SU-DHL-6 (cell line): ENCODE measurements around the gene OBSCN.

Experiments
- H2AFZ ChIP-seq: fragments of 200-600 bp; sonication (generic); 2 replicates; pipeline ENCODE4 v1.6.1; 2014; ENCODE audit warnings: low read depth, mild to moderate bottlenecking, moderate library complexity, mixed read lengths, antibody characterized with exemption, low read length; ENCODE audit not compliant: severe bottlenecking
- H3F3A ChIP-seq: fragments of 200-600 bp; shearing (Covaris generic); 2 replicates; pipeline ENCODE4 v1.6.0; 2016; ENCODE audit warnings: antibody characterized with exemption, mild to moderate bottlenecking; ENCODE audit not compliant: insufficient read depth
- H3K27ac ChIP-seq: fragments of 200-600 bp; sonication (generic); 2 replicates; pipeline ENCODE4 v1.5.1; 2016; ENCODE audit warnings: low read depth, mild to moderate bottlenecking, low read length, moderate library complexity, mixed read lengths
- H3K27me3 ChIP-seq: fragments of 200-600 bp; sonication (generic), shearing (Covaris generic); 2 replicates; pipeline ENCODE4 v1.6.0; 2014; ENCODE audit warnings: mild to moderate bottlenecking, low read length
- H3K36me3 ChIP-seq: fragments of 200-600 bp; sonication (generic); 2 replicates; pipeline ENCODE4 v1.6.1; 2014; ENCODE audit warnings: mild to moderate bottlenecking, low read length, mixed read lengths
- H3K4me2 ChIP-seq: fragments of 300-600, 200-600 bp; shearing (Covaris generic), sonication (generic); 2 replicates; pipeline ENCODE4 v1.6.0; 2014; ENCODE audit warnings: low read length, low read depth, mild to moderate bottlenecking; ENCODE audit not compliant: poor library complexity, severe bottlenecking
- H3K4me3 ChIP-seq: fragments of 200-600 bp; sonication (generic); 2 replicates; pipeline ENCODE4 v1.5.1; 2014; ENCODE audit warnings: antibody characterized with exemption, low read length, mild to moderate bottlenecking, mixed read lengths; ENCODE audit not compliant: insufficient read depth, poor library complexity, severe bottlenecking
- H3K79me2 ChIP-seq: fragments of 200-600 bp; sonication (generic); 2 replicates; pipeline ENCODE4 v1.6.1; 2014; ENCODE audit warnings: mild to moderate bottlenecking, low read length, moderate library complexity; ENCODE audit not compliant: insufficient read depth
- H3K9ac ChIP-seq: fragments of 200-600 bp; sonication (generic); 2 replicates; pipeline ENCODE4 v1.7.0; 2014; ENCODE audit warnings: mild to moderate bottlenecking, low read length
- H3K9me2 ChIP-seq: fragments of 200-600 bp; sonication (generic); replicated peaks from 2 replicates; pipeline ENCODE4 v1.6.1; 2014; ENCODE audit warnings: low read length; ENCODE audit not compliant: insufficient read depth
- H3K9me3 ChIP-seq: fragments of 200-600 bp; sonication (generic); 2 replicates; pipeline ENCODE4 v1.6.1; 2014; ENCODE audit warnings: low read length, mixed read lengths; ENCODE audit not compliant: insufficient read depth
- H4K20me1 ChIP-seq: fragments of 200-600 bp; sonication (generic); 2 replicates; pipeline ENCODE4 v1.6.1; 2014; ENCODE audit warnings: low read depth, mild to moderate bottlenecking, antibody characterized with exemption, low read length, moderate library complexity, mixed read lengths
- EZH2phosphoT487 ChIP-seq: fragments of 200-600 bp; sonication (generic), shearing (Covaris generic); conservative IDR thresholded peaks from 2 replicates; pipeline ENCODE4 v1.6.1; 2018; ENCODE audit warnings: mild to moderate bottlenecking, antibody characterized with exemption, low read length, moderate library complexity, mixed read lengths
- TF ChIP-seq, protein P1 (sequence below): fragments of 200-600 bp; sonication (generic); IDR thresholded peaks from one replicate; pipeline ENCODE4 v1.5.1; 2017; ENCODE audit warnings: antibody characterized with exemption, mild to moderate bottlenecking, low read length, moderate library complexity; ENCODE audit not compliant: insufficient read depth, poor library complexity, severe bottlenecking

OBSCN gene

DNA sequence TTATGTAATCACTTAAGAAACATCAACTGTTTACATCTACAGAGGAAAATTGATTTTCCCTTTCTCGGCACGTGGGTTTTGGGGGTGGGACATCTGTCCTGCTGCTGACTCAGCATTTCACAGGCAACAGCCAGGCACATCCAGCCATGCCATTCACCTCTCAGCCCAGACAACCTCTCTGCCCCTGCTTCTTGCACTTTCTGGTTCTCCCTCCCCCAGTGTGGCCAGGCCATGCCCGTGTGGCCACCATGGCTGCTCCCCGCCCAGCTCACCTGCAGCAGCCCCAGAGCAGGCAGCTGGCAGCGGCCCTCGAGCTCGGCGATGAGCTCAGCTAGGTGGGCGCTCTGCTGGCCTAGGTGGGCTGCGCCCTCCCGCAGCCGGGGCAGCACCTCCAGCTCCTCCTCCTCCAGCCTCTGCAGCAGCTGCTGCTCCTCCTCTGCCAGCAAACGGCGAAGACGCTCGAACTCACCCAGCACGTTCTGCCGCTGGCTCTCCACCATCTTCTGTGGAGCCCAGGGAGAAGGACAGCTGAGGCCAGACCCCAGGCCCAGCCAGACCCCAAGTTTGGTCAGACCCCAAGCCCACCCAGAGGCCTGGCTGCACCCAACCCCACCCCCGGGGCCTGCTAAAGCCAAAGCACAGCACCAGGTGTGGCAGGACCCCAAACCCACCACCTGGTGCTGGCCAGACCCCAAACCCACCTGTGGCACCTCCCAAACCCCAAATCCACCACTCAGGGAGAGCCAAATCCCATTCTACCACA, 193.0 kb downstream of the OBSCN start:
- no peak overlapping the region for H3K4me2 ChIP-seq
- no peaks in the 10 kb centered on the region for H3K36me3 ChIP-seq
- no peak overlapping the region for H3K4me3 ChIP-seq
- no peaks in the 10 kb centered on the region for H3K9me3 ChIP-seq
- no peaks in the 10 kb centered on the region for H3F3A ChIP-seq
- H3K27ac ChIP-seq, result no peak overlapping the region
- no peak overlapping the region for H3K9ac ChIP-seq
- peaks cover 12% of the 10 kb centered on the region; the same call in 1 of the 2 replicates for H4K20me1 ChIP-seq
- TF ChIP-seq EZH2phosphoT487, result no peak
- TF ChIP-seq, protein P1, sequence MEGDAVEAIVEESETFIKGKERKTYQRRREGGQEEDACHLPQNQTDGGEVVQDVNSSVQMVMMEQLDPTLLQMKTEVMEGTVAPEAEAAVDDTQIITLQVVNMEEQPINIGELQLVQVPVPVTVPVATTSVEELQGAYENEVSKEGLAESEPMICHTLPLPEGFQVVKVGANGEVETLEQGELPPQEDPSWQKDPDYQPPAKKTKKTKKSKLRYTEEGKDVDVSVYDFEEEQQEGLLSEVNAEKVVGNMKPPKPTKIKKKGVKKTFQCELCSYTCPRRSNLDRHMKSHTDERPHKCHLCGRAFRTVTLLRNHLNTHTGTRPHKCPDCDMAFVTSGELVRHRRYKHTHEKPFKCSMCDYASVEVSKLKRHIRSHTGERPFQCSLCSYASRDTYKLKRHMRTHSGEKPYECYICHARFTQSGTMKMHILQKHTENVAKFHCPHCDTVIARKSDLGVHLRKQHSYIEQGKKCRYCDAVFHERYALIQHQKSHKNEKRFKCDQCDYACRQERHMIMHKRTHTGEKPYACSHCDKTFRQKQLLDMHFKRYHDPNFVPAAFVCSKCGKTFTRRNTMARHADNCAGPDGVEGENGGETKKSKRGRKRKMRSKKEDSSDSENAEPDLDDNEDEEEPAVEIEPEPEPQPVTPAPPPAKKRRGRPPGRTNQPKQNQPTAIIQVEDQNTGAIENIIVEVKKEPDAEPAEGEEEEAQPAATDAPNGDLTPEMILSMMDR, result no peak
- no peaks in the 10 kb centered on the region for H3K27me3 ChIP-seq
- no peak overlapping the region for H2AFZ ChIP-seq
- no peaks in the 10 kb centered on the region for H3K9me2 ChIP-seq
- H3K79me2 ChIP-seq, result peaks cover 51% of the 10 kb centered on the region

DNA sequence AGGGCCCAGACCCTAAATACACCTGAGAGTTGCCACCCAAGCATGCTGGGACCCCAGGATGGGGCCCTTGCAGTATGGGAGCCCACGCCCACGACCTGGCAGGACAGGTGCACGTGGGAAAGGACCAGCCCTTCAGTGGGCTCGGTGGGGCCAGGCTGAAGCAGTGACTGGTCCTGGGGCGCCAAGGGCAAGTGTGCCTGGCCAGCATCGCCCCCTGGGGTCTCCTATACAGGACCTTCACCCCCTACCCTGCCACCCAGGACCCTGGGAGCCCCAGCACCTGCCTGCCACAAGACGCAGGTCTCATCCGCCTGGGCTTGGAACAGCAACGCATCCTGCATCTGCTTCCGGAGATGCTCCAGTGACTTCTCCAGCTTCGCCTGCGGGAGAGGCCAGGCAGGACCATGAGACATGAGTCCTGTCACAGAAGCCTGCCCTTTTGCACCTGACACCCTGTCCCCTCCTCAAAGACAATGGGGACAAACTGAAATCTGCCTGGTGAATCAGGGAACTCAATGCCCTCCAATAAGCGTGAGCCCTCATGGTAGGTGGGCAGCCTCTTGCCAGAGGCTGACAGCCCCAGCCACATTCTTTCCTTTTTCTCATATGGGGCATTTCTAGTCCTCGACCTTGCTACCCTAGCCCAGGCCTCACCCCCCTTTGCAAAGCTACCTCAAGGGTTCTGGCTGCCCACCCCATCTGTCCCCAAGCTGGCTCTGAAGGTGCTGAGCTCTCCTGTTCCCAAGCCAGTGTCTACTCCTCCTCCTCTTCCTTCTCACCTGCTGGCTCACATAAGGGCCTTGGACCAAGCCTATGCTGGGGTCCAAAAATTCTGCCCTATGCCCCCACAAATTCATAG, 194.2 kb downstream of the OBSCN start:
- TF ChIP-seq, protein P1, result no peak
- no peak for TF ChIP-seq EZH2phosphoT487
- H3K4me2 ChIP-seq, result no peak overlapping the region
- peaks cover 58% of the 10 kb centered on the region for H3K79me2 ChIP-seq
- H3K27ac ChIP-seq, result no peak overlapping the region
- no peaks in the 10 kb centered on the region for H3K9me2 ChIP-seq
- H4K20me1 ChIP-seq, result peaks cover 12% of the 10 kb centered on the region; the same call in 1 of the 2 replicates
- H2AFZ ChIP-seq, result no peak overlapping the region
- H3K36me3 ChIP-seq, result no peaks in the 10 kb centered on the region
- H3K27me3 ChIP-seq, result no peaks in the 10 kb centered on the region
- no peaks in the 10 kb centered on the region for H3F3A ChIP-seq
- H3K9me3 ChIP-seq, result no peaks in the 10 kb centered on the region
- H3K9ac ChIP-seq, result no peak overlapping the region
- H3K4me3 ChIP-seq, result no peak overlapping the region

DNA sequence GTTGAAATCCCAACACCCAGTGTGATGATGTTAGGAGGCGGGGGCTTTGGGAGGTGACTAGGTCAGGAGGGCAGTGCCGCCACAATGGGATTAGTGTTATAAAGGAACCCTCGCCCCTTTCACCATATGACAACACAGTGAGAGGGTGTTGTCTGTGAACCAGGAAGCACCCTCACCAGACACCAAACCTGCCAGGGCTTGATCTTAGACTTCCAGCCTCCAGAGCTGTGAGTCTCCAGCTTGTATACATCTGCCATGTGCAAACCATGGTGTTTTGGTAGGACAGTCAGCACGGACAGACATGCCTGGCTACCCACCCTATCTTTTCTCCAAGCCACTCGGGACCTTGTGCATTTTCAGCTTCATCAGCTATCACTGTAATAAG, 194.8 kb downstream of the OBSCN start:
- Histone ChIP-seq H3K9ac (no peak overlapping the region), H3K36me3 (no peaks in the 10 kb centered on the region), H3K4me2 (no peak overlapping the region), H3K27me3 (no peaks in the 10 kb centered on the region), H3K27ac (no peak overlapping the region), H4K20me1 (peaks cover 12% of the 10 kb centered on the region; the same call in 1 of the 2 replicates), H3K9me3 (no peaks in the 10 kb centered on the region), H2AFZ (no peak overlapping the region), H3F3A (no peaks in the 10 kb centered on the region), H3K4me3 (no peak overlapping the region), H3K79me2 (peaks cover 61% of the 10 kb centered on the region), H3K9me2 (no peaks in the 10 kb centered on the region)
- TF ChIP-seq, protein P1, result no peak
- TF ChIP-seq EZH2phosphoT487, result no peak
